Gastroesophageal sphincter (tissue), 3 donors: ENCODE results near the gene ERRFI1.

ENCODE experiments used
- POLR2A ChIP-seq, 2 donors: fragments of 450-650 bp; IDR thresholded peaks; one replicate each; pipeline ENCODE4 v1.6.1; 2017; ENCODE audit warnings: antibody characterized with exemption in 2 of 2, mild to moderate bottlenecking in 2 of 2, moderate library complexity in 1 of 2
- POLR2AphosphoS5 ChIP-seq: sonication (generic); formaldehyde crosslinking; IDR thresholded peaks from one replicate; pipeline ENCODE4 v1.6.1; 2017; ENCODE audit warnings: antibody characterized with exemption
- TF ChIP-seq, protein P1 (sequence below), 4 experiments: fragments of 200-600 bp in 2 of 4; fragments of 450-650 bp in 2 of 4; sonication (generic) in 1 of 4; IDR thresholded peaks; one replicate each; pipeline ENCODE4 v1.5.1; 2017 to 2019; ENCODE audit warnings: antibody characterized with exemption in 4 of 4, mild to moderate bottlenecking in 2 of 4, moderate library complexity in 2 of 4

DNA sequence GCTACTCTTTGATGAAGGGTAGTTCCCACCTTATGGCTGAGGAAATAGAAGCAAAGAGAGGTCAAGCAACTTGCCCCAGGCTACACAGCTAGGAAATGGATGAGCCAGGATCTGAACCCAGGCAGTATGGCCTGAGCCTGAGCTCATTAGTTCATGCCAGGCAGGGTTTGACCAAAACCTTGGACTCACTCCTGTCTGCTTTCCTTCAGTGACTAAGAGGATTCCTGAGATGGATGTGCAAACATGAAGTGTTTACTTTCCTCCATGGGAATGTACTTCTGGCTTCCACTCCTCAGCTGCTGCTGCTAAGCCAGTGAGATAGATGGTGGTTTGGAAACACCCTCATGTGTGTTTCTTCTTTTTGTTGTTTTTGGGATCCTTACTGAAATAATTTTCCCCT, 35.1 kb upstream of the ERRFI1 start:
- TF ChIP-seq POLR2A (IDR thresholded peaks at IDR 0.05) (no peak), POLR2AphosphoS5 (peak; percentile 94)
- TF ChIP-seq, protein P1, sequence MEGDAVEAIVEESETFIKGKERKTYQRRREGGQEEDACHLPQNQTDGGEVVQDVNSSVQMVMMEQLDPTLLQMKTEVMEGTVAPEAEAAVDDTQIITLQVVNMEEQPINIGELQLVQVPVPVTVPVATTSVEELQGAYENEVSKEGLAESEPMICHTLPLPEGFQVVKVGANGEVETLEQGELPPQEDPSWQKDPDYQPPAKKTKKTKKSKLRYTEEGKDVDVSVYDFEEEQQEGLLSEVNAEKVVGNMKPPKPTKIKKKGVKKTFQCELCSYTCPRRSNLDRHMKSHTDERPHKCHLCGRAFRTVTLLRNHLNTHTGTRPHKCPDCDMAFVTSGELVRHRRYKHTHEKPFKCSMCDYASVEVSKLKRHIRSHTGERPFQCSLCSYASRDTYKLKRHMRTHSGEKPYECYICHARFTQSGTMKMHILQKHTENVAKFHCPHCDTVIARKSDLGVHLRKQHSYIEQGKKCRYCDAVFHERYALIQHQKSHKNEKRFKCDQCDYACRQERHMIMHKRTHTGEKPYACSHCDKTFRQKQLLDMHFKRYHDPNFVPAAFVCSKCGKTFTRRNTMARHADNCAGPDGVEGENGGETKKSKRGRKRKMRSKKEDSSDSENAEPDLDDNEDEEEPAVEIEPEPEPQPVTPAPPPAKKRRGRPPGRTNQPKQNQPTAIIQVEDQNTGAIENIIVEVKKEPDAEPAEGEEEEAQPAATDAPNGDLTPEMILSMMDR (IDR thresholded peaks at IDR 0.05), result no peak
